Astrocyte (in vitro differentiated cells and primary cell): ENCODE measurements around the gene TIMP3. TPM values are rescaled to one million over a fixed set of nuclear protein-coding genes. Genes with fewer than 3 reads are reported as not detected.

Experiments used
- DNase-seq: peaks from one replicate; pipeline ENCODE4 v3.0.0-alpha.2; 2010; ENCODE audit warnings: low read depth
- FAIRE-seq: peaks from 2 replicates; lab custom pipeline; 2011; peaks lifted over from hg19 to GRCh38; lab: Jason Lieb, UNC
- H2AFZ ChIP-seq: 2 replicates; pipeline ENCODE4 v1.6.0; 2012; ENCODE audit warnings: low read depth, low read length, inconsistent platforms
- H3K27ac ChIP-seq: 2 replicates; pipeline ENCODE4 v1.5.1; 2011; ENCODE audit warnings: low read depth, low read length, inconsistent platforms
- H3K27me3 ChIP-seq: 2 replicates; pipeline ENCODE4 v1.6.0; 2011; ENCODE audit warnings: low read length, inconsistent platforms; ENCODE audit not compliant: insufficient read depth
- H3K36me3 ChIP-seq: 2 replicates; pipeline ENCODE4 v1.5.1; 2011; ENCODE audit warnings: low read length, inconsistent platforms; ENCODE audit not compliant: insufficient read depth
- H3K4me1 ChIP-seq: 2 replicates; pipeline ENCODE4 v1.5.1; 2011; ENCODE audit warnings: low read length, inconsistent platforms; ENCODE audit not compliant: insufficient read depth
- H3K4me2 ChIP-seq: 2 replicates; pipeline ENCODE4 v1.6.0; 2012; ENCODE audit warnings: low read length, inconsistent platforms
- H3K4me3 ChIP-seq: 2 replicates; pipeline ENCODE4 v1.5.1; 2011; ENCODE audit warnings: low read depth, mild to moderate bottlenecking, low read length, inconsistent platforms; ENCODE audit not compliant: insufficient read depth
- H3K79me2 ChIP-seq: 2 replicates; pipeline ENCODE4 v1.6.0; 2012; ENCODE audit warnings: mild to moderate bottlenecking, low read length, inconsistent platforms; ENCODE audit not compliant: insufficient read depth
- H3K9ac ChIP-seq: 2 replicates; pipeline ENCODE4 v1.6.0; 2012; ENCODE audit warnings: mild to moderate bottlenecking, low read length, inconsistent platforms
- H3K9me3 ChIP-seq: 2 replicates; pipeline ENCODE4 v1.5.1; 2012; ENCODE audit warnings: low read depth, mild to moderate bottlenecking, low read length, inconsistent platforms; ENCODE audit not compliant: insufficient read depth
- H4K20me1 ChIP-seq: 2 replicates; pipeline ENCODE4 v1.6.0; 2012; ENCODE audit warnings: low read length, inconsistent platforms; ENCODE audit not compliant: insufficient read depth
- H3K27ac Mint-ChIP-seq: one replicate; pipeline ENCODE4 v1.8.0; 2021; ENCODE audit warnings: mild to moderate bottlenecking, mixed read lengths; ENCODE audit not compliant: unreplicated experiment
- H3K27me3 Mint-ChIP-seq: one replicate; pipeline ENCODE4 v1.8.0; 2021; ENCODE audit warnings: low read depth, mixed read lengths; ENCODE audit not compliant: unreplicated experiment
- H3K36me3 Mint-ChIP-seq: one replicate; pipeline ENCODE4 v1.8.0; 2021; ENCODE audit warnings: low read depth, mixed read lengths; ENCODE audit not compliant: unreplicated experiment
- H3K4me1 Mint-ChIP-seq: one replicate; pipeline ENCODE4 v1.8.0; 2021; ENCODE audit warnings: low read depth, mixed read lengths; ENCODE audit not compliant: unreplicated experiment
- H3K4me3 Mint-ChIP-seq: one replicate; pipeline ENCODE4 v1.8.0; 2021; ENCODE audit warnings: mild to moderate bottlenecking, moderate library complexity, mixed read lengths; ENCODE audit not compliant: unreplicated experiment
- H3K9me3 Mint-ChIP-seq: one replicate; pipeline ENCODE4 v1.8.0; 2021; ENCODE audit warnings: mild to moderate bottlenecking, mixed read lengths; ENCODE audit not compliant: unreplicated experiment
- EZH2 ChIP-seq: IDR thresholded peaks from 2 replicates; pipeline ENCODE4 v1.6.1; 2012; ENCODE audit warnings: mild to moderate bottlenecking, low read length, inconsistent platforms; ENCODE audit not compliant: insufficient read depth
- total RNA-seq: library from RNA; stranded (reverse); gene quantifications from 2 replicates; pipeline ENCODE4 v1.2.1, GENCODE V29; 2021
- TF ChIP-seq, protein P1 (sequence below): IDR thresholded peaks from 2 replicates; pipeline ENCODE4 v1.5.1; 2011; ENCODE audit warnings: low read depth, mild to moderate bottlenecking, inconsistent platforms, low read length, moderate library complexity; ENCODE audit not compliant: insufficient read depth

The TIMP3 gene
- total RNA-seq, 1 donor from 2014 or later, result 145 TPM

DNA sequence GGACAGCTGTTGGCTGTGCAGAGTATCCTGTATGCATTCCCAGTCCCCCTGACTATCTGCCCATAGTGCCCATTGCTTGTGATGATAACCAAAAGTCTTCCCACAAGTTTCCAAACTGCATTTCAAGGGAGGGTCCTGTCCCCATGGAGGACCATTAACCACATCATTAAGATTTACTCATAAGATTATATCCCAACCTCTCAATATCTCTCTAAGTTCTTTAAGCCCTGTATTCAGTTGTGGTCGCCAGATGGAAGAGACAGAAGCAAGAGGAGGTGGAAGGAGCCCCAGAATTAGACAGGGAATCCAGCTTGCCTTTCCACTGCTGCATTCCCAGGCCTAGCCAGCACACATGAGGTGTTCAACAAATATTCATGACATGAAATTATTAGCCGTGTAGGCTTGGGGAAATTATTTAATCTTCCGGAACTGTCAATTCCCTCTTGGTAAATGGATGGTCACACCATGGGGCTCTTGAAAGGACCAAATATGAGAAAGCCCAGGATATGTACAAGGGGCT is 42.6 kb upstream of the TIMP3 start:
- FAIRE-seq (no peak), DNase-seq (peak; percentile 51)
- Histone ChIP-seq H3K27me3 (no peaks in the 10 kb centered on the region), H3K4me3 (no peak overlapping the region), H3K4me2 (no peak overlapping the region), H3K9ac (no peak overlapping the region), H3K27ac (no peak overlapping the region), H3K36me3 (no peaks in the 10 kb centered on the region), H2AFZ (no peak overlapping the region), H4K20me1 (no peaks in the 10 kb centered on the region), H3K9me3 (no peaks in the 10 kb centered on the region), H3K79me2 (no peaks in the 10 kb centered on the region), H3K4me1 (peaks cover 26% of the 10 kb centered on the region)
- peaks cover 3% of the 10 kb centered on the region for H3K36me3 Mint-ChIP-seq
- TF ChIP-seq, protein P1, sequence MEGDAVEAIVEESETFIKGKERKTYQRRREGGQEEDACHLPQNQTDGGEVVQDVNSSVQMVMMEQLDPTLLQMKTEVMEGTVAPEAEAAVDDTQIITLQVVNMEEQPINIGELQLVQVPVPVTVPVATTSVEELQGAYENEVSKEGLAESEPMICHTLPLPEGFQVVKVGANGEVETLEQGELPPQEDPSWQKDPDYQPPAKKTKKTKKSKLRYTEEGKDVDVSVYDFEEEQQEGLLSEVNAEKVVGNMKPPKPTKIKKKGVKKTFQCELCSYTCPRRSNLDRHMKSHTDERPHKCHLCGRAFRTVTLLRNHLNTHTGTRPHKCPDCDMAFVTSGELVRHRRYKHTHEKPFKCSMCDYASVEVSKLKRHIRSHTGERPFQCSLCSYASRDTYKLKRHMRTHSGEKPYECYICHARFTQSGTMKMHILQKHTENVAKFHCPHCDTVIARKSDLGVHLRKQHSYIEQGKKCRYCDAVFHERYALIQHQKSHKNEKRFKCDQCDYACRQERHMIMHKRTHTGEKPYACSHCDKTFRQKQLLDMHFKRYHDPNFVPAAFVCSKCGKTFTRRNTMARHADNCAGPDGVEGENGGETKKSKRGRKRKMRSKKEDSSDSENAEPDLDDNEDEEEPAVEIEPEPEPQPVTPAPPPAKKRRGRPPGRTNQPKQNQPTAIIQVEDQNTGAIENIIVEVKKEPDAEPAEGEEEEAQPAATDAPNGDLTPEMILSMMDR, result no peak
- TF ChIP-seq EZH2, result no peak
- H3K9me3 Mint-ChIP-seq, result peaks cover 6% of the 10 kb centered on the region
- no peak overlapping the region for H3K27ac Mint-ChIP-seq
- H3K4me3 Mint-ChIP-seq, result no peak overlapping the region
- H3K4me1 Mint-ChIP-seq, result peaks cover 20% of the 10 kb centered on the region
- no peaks in the 10 kb centered on the region for H3K27me3 Mint-ChIP-seq

DNA sequence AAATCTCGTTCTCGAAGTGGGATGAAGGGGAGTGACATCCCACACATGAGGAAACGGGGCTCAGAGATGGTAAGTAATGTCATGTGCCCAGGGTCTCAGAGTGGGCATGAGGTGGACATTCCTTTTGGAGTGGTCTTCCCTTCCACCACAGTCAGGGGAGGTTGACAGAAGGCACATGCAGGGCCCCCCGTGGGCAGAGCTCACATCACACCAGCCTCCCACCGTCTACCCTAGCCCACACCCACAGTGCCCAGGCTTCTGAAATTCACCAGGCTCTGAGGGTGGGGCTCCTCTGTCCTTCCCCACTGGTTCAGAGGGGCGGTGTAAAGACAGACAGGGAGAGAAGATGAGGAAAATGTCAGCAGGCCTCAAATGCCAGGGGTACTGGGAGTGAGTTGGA is 41.1 kb upstream of the TIMP3 start:
- H3K9me3 Mint-ChIP-seq, result peaks cover 13% of the 10 kb centered on the region
- no peak overlapping the region for H3K4me2 ChIP-seq
- H3K27me3 ChIP-seq, result no peaks in the 10 kb centered on the region
- no peak overlapping the region for H3K4me3 Mint-ChIP-seq
- TF ChIP-seq, protein P1, result no peak
- TF ChIP-seq EZH2, result no peak
- peaks cover 32% of the 10 kb centered on the region for H3K4me1 ChIP-seq
- H2AFZ ChIP-seq, result no peak overlapping the region
- DNase-seq, result no peak
- H3K36me3 Mint-ChIP-seq, result peaks cover 3% of the 10 kb centered on the region
- H3K79me2 ChIP-seq, result no peaks in the 10 kb centered on the region
- H3K9ac ChIP-seq, result no peak overlapping the region
- FAIRE-seq, result no peak
- no peak overlapping the region for H3K27ac Mint-ChIP-seq
- no peaks in the 10 kb centered on the region for H3K9me3 ChIP-seq
- H4K20me1 ChIP-seq, result no peaks in the 10 kb centered on the region
- peaks cover 25% of the 10 kb centered on the region for H3K4me1 Mint-ChIP-seq
- H3K27me3 Mint-ChIP-seq, result no peaks in the 10 kb centered on the region
- no peak overlapping the region for H3K27ac ChIP-seq
- no peak overlapping the region for H3K4me3 ChIP-seq
- H3K36me3 ChIP-seq, result no peaks in the 10 kb centered on the region

DNA sequence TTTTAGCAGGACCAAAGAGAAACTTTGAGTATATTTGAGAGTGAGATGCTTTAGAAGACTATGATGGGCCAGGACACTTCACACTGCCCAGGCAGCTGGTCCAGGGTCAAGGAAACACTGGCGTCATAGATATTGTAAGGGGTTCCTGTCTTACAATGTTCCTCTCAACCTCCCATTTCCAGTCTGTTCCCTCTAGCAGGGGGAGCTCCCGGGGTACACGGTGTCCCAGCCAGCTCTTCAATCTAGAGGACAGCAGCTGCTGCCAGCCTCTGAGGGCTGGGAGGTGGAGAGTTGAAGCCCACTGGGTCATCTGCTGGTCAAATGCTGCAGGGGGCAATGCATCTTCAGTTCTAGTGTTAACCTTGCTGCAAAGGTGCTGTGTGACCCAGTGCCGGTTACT is 40.7 kb upstream of the TIMP3 start:
- no peaks in the 10 kb centered on the region for H3K36me3 Mint-ChIP-seq
- Histone ChIP-seq H3K79me2 (no peaks in the 10 kb centered on the region), H3K36me3 (no peaks in the 10 kb centered on the region), H3K9me3 (no peaks in the 10 kb centered on the region), H3K27ac (no peak overlapping the region), H2AFZ (no peak overlapping the region), H3K9ac (no peak overlapping the region), H4K20me1 (no peaks in the 10 kb centered on the region), H3K4me3 (no peak overlapping the region), H3K27me3 (no peaks in the 10 kb centered on the region), H3K4me2 (peak overlapping the region; percentile 55), H3K4me1 (peaks cover 34% of the 10 kb centered on the region)
- TF ChIP-seq, protein P1, result no peak
- no peak for TF ChIP-seq EZH2
- no peak overlapping the region for H3K4me3 Mint-ChIP-seq
- no peak for FAIRE-seq
- no peak for DNase-seq
- no peak overlapping the region for H3K27ac Mint-ChIP-seq
- H3K9me3 Mint-ChIP-seq, result peaks cover 15% of the 10 kb centered on the region
- peaks cover 28% of the 10 kb centered on the region for H3K4me1 Mint-ChIP-seq
- no peaks in the 10 kb centered on the region for H3K27me3 Mint-ChIP-seq
